HG03139 (cell line): ENCODE results near the gene SH3BP5.
A peak's percentile ranks its signal among the peaks of the same experiment; 100 is the strongest.

ENCODE experiments used
- ATAC-seq: cut with Tn5 transposase; IDR thresholded peaks from one replicate; pipeline ENCODE4 v1.9.1; 2021; ENCODE audit not compliant: unreplicated experiment

Gene SH3BP5

DNA sequence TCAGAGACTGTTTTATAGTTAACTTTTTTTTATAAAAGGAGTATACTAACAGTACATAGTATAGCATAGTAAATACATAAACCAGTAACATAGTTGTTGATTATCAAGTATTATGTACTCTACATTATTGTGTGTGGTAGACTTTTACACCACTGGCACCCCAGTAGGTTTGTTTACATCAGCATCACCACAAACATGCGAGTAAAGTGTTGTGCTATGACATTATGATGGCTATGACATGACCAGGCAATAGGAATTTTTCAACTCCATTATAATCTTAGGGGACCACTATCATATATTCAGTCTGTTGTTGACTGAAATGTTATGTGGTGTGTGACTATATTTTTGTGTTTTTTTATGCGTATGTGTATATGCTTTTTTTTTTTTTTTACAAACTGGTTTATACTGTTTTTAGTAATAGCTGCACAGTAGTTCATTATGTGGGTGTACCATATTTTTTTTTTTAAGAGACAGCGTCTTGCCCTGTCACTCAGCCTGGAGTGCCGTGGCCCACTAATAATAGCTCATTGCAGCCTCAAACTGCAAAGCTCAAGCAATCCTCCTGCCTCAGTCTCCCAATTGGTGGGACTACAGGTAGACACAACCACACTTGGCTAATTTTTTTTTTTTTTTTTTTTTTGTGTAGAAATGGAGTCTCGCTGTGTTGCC, 124.4 kb downstream of the SH3BP5 start:
- no peak for ATAC-seq

GRCh38 chr3:15206662-15207576, 125.5 kb downstream of the SH3BP5 start:
- no peak for ATAC-seq

- ATAC-seq = peak; percentile 81
These were observed 126.3 kb downstream of the SH3BP5 start, which contains the start of gene CAPN7 for GRCh38 chr3:15205934-15206661. Gene CAPN7 (plus strand): TSS chr3:15206246. CDS start chr3:15206496, 250 bp downstream.

DNA sequence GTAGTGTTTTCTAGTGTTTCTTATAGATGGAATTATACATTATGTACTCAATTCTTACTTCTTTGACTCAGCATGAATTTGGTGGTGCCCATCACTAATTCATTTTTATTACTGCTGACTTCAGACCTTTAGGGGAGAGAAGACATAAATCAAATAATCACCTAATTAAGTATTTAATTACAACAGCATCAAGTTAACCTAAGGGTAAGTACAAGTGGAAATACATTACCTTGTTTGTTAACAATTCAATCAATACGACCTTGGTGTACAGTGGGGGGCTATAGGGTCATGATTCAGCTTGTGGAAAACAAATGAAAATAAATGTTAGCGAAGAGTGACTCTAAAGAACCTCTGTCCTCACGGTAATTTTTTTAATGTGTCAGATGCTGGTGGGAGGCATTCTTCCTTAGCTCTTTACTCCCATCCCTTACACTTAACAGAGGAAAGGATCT, 126.9 kb downstream of the SH3BP5 start:
- ATAC-seq = no peak
